Measurements from ENCODE around the gene SIRT2.

SIRT2 gene

DNA sequence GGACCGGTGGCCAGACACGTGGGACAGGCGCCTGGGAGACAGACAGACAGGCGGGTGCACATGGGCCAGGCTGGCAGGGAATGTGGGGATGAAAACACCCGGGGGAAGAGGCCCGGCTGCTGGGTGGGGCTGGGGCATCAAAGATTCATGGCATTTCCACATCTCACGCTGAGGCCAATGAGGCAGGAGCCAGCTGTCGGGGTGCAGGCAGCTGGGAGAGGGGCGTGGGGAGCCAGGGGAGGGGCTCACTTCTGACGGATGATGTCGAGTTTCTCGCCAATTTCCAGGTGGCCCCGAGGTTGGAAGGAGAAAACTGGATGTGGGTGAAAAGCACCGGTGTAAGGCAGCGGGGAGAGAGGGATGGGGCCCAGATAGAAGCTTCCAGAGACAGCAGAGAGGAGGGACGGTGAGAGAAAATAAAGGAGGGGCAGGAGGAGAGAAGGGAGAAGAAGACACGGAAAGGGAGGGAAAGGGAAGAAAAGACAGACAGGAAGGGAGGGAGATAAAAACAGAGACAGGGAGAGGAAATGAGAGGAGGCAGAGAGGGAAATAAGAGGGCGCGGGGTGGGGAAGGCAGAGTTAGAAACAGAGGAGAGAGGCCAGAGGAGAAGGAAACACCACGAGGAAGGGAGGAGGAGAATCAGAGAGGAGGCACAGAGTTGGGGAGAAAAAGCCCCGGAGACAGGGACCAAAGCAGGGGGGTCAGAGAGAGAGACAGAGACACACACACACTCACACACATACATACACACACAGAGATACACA lies 20.6 kb upstream of the SIRT2 start:
- DNase-seq = no peak

DNA sequence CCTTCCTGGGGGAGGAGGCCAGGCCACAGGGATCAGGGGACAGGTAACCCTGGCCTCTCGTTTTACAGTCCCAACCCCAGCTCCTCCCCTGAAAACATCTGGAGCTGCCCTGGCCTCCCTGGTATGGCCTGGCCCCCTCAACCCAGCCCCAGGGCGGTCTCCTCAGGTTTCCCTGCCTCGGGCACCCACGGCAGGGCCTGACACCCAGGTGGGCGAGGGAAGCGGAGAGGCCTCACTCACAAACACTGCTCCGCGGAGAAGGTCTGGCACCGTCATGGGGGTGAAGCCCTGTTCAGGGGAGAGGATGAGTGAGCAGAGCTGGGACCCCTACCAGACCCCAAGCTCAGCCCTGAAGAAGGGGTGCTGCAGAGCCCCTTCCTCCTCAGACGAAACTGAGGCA lies 19.1 kb upstream of the SIRT2 start:
- DNase-seq = no peak

DNA sequence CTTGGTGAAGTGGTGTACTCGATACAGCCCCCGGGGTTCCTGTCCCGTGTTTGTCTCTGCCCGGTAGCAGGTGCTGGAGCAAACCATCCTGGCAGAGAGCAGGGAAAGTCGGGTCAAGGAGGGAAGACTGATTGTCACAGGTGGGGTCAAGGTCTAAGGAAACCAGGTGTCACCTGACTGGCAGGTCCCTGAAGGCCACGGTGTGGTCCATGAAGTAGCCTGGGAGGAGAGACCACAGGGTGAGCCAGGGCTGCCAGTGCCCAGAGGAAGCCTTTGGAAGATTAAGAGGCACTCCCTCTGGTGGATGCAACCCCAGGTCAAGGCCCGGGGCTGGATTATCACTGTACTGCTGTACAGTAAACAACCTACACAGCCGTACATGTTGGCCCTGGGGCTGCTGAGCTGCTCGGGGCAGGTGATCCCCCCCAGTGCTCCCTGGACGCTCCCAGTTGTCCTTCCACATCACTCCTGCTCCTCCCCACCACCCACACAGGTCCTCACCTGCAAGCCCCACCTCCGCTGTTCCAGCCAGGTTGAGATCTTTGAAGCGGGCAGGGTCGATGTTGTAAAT lies 18.6 kb upstream of the SIRT2 start:
- no peak for DNase-seq

DNA sequence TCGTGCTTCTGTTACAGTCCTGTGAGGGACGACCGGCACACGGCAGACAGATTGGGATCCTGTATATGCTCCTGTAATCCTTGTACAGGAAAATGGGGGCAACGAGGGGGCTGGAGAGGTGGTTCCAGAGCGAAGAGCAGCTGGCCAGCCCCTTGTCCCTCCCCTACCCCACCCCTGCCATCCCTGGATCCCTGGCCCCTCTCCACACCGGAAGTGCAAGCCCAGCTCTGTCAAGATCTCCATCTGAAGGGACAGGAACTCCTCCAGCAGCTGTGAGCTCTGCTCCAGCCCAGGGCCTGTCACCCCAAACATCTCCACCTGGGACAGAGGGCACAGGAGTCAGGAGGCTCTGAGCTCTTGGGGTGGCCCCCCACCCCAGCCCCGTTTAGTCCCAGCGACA lies 18.1 kb upstream of the SIRT2 start:
- DNase-seq = no peak

DNA sequence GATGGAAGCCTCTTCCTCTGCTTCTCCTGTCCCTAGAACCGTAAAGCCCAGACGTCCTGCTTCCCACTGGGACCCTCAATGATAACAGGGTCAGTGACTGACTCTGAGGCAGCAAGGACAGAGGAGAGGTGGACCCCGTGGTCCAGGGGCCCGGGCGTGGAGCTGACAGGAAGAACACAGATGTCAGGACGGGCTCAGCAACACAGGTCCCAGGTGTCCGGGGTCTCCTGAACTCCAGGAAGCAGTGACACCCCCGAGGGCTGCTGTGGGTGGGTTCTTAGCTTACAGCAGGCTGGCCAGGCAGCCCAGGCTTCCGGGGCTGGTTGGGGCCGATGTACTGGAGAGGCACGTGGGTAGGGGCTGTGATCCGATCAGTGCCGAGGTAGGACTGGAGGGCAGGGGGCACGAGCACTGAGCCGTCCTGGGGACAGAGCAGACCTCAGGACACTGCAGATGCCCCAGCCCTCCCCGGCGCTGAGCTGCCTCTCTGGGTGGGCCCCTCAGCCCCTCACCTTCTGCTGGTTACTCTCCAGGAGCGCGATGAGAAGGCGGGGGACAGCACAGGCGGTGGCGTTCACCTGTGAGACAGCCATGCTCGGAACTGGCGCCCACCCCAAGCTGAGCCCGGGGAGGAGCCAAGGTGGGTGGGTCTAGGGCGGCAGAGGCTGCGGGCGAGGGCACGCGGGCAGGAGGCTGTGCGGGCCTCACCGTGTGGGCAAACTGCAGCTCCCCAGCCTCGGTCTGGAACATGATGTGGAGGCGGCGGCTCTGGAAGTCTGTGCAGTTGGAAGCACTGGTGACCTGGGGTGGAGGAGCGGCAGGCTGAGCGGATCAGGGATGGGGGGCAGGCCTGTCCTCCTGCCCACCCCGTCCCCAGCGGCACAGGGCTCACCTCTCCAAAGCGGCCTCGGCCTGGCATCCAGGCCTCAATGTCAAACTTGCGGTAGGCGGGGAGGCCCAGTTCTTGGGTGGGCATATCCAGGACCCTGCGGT lies 16.2 kb upstream of the SIRT2 start:
- DNase-seq = no peak

DNA sequence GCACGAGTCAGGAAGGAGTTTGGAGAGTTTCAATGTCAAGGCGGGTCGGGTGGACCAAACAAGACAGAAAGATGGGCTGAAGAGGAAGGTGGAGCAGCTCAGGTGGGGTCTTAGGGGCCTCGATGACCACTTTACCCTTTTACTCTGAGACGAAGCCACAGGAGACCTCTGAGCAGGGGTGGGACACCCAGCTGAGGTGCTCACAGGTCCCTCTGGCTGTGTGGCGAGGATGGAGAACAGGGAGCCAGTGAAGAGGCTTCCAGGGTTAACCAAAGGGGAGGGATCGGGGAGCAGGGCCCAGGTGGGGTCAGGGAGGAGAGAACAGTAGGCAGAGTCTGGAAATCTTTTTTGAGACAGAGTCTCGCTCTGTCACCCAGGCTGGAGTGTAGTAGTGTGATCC lies 14.5 kb upstream of the SIRT2 start:
- no peak for DNase-seq

DNA sequence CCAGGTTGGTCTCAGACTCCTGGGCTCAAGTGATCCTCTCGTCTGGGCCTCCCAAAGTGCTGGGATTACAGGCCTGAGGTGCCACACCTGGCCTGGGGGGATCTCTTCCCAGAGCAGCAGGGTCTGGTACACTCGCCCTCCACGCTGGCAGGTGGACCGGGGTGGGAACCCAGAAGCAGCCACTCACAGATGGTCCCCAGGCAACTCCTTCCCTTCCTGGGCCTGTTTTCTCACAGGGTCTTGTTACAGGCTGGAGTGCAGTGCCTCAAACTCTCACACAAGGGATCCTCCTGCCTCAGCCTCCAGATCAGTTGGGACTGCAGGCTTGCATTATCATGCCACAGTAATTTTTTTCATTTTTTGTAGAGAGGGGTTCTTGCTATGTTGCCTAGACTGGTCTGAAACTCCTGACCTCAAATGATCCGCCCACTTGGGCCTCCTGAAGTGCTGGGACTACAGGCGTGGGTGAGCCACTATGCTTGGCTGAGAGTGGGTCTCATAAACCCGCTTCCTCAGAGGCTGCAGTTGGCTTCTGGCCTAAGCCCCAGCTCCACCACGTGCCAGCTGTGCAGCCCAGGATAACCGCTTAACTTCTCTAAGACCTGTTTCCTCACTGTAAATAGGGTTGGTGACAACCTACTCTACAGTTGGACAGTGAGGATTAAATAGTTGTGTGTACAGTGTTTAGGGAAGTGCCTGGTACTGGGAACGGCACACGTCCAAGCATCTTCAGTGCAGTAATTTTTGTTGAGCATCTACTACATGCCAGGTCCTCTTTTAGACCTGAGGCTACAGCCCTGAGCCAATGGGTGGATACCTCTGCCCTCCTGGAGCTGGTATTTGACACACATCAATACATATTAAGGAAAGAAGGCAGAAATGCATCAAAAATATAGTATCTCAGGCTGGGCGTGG lies 13.4 kb upstream of the SIRT2 start:
- DNase-seq = no peak

DNA sequence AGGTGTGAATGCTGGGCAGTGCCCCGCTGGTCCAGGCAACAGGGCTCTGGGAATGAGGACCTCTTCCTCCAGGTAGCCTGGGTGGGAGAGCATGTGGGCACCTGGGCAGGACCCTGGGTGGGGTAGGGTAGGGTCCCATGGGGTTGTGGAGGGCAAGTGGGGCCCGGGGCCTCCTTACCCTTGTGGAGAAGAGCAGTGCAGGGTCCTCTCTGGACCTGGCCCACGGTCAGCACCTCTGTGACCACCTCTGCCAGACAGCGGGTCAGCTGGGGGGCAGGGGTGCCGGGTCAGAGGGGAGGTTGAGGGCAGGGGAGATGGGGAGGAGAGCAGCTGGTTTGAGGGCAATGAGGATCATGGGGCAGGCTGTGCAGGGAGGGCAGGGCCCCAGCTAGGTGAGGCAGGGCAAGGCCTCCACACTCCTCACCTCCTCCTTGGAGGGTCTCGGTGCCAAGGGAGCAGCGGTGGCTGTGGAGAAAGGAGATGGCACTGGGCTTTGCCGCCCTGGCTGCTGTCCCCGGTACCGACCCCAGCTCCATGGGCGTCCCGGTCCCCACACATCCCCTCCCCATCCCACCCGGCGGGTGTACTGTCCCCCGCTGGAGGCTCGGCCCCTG lies 12.1 kb upstream of the SIRT2 start:
- DNase-seq = no peak

DNA sequence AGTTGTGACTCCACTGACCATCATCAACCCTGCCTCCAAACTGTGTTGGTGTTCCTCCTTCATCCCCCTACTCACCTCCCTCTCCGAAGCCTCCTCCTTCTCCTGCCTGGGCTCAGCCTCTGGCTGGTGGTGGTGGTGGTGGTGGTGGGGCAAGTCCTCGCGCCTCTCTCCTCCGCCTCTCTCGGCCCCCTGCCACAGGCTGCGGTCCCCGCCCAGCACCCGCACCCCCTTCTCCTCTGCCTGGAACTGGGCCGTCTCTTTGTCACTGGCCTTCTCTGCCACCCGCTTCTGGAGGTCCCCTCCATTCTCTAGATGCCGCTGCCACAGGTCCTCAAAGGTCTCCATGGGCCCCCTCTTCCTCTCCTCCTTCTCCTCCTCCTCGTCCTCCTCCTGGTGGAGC lies 11.1 kb upstream of the SIRT2 start:
- no peak for DNase-seq

DNA sequence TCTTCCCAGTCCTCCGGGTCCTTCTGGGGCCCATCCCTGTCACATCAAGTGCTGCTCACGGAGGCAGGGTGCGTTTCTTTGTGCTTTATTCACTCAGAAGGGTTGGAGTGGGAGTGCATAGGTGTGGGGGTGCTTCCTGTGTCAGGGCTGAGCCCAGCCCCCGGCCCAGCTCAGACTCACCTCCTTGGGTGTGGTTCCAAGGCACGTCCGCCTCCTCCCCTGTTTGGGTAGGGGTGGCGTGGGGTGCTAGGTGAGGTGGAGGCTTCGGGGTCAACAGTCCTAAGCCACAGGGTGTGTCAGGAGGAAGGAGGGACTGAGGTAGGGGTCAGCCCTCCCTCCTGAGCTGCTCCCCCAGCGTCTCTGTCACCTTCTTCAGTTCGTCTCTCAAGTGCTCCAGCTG lies 9.5 kb upstream of the SIRT2 start:
- DNase-seq = no peak

DNA sequence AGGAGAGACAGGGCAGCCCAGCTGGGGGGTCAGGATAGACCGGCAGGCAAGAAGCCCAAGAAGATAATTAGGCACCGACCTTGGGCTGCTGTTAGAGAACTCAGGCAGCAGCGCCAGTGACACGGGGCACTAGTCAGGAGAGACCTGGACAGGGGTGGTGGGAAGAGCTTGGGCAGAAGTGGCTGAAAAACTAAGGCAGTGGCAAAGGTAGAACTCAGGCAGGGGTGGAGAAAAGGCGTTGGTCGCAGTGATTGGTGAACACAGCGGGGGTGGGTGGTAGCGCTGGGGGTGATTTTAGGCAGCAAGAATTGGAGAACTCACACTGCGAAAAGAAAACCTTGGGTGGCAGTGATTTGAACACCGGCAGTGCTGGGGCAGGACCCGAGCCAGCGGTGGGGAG lies 8.3 kb upstream of the SIRT2 start:
- no peak for DNase-seq

DNA sequence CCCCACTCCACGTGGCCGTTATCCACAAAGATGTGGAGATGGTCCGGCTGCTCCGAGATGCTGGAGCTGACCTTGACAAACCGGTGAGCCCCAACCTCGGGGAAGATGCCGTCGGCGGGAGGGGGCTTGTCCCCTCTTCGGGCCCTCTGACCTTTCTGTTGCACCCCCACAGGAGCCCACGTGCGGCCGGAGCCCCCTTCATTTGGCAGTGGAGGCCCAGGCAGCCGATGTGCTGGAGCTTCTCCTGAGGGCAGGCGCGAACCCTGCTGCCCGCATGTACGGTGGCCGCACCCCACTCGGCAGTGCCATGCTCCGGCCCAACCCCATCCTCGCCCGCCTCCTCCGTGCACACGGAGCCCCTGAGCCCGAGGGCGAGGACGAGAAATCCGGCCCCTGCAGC lies 7.8 kb upstream of the SIRT2 start:
- DNase-seq = no peak

DNA sequence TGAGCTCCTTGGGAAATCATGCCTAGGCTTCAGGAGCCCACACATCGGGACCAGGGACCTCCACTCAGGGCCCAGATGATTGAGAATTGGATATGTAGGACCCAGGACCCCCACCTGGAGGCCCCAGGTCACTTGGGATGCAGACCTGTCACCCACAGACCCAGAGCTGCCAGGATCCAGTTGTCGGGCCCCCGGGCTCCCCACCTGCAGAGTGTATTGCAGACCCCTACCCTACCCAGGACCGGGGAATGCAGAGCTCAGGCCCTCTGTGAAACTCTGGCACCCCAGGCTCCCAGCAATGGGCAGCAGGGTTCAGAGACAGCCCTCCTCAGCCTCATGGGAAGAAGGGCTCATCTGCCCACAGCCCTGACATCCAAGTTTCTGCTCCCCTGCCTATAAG lies 6.2 kb upstream of the SIRT2 start:
- DNase-seq = no peak

DNA sequence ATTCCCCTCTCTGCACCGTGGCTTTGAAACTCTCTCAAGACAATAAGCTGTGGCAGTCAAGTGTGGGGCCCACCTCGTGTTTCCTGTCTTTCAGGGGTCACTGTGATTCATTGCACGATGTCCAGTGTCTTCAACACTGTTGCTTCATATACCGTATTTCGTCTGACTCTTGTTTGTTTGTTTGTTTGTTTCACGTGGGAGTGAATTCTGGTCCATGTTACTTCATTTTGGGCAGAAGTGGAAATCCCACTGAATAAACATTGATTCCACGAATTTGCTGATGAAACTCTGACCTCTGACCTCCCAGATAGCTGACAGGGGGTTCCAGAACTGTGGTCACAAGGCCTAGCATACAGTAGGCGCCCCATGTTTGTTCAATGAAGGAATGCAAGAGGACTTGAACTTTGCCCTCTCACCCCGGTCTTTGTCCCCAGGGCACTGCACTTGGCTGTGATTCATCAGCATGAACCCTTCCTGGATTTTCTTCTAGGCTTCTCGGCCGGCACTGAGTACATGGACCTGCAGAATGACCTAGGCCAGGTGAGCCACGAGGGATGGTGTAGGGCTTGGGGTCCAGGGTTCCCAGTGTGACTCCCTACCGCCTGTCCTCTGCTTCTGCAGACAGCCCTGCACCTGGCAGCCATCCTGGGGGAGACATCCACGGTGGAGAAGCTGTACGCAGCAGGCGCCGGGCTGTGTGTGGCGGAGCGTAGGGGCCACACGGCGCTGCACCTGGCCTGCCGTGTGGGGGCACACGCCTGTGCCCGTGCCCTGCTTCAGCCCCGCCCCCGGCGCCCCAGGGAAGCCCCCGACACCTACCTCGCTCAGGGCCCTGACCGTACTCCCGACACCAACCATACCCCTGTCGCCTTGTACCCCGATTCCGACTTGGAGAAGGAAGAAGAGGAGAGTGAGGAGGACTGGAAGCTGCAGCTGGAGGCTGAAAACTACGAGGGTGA lies 5.4 kb upstream of the SIRT2 start:
- no peak for DNase-seq

DNA sequence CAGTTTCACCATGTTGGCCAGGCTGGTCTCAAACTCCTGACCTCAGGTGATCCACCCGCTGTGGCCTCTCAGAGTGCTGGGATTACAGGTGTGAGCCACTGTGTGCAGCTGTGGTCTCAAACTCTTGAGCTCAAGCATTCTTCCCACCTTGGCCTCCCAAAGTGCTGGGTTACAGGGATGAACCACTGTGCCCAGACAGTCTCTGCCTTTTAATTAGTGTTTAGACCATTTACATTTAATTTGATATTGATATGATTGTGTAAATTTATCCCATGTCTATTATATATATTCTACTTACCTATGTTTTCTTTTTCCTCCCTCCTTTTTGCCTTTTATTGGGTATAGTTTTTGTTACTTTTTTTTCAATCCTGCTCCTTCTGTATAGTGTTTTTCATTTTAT lies 2.3 kb upstream of the SIRT2 start:
- no peak for DNase-seq

DNA sequence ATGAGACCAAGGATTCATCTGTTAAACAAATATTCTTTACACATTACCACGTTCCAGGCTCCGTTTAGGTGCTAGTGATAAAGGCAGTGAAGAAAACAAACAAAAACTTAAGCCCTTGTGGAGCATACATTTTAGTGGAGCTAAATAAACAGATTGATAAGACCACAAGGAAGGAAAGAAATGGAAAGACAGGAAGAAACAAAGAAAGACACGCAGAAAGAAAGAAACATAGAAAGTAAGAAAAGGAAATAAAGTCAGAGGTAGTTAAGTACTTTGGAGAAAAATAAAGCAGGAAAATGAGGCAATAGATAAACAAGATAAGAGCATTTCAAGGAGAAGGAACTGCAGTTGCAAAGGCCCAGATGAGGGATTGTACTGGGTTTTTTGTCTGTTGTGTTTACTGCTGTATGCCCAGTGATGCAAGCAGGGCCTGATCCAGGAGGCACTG lies 1.3 kb upstream of the SIRT2 start:
- DNase-seq = no peak

DNA sequence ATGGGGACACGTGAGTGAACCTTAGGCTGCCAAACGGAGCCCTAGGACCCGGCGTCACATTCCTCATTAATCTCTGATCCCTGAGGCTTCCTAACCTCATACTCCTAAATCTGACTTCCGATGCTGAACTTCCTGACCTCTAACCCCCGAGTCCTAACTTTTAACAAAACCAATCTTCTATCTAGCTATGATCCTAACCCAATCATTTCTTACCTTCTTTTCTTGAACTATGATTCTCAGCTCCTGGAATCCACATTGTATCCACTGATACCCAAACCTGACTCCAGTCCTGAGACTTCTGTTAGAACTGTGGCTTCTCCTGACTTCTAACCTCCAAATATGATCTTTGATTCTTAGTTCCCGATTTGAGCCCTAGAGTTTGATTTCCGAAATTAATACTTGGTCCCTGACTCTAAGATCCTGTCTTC lies 798 bp upstream of the SIRT2 start:
- DNase-seq = no peak

DNA sequence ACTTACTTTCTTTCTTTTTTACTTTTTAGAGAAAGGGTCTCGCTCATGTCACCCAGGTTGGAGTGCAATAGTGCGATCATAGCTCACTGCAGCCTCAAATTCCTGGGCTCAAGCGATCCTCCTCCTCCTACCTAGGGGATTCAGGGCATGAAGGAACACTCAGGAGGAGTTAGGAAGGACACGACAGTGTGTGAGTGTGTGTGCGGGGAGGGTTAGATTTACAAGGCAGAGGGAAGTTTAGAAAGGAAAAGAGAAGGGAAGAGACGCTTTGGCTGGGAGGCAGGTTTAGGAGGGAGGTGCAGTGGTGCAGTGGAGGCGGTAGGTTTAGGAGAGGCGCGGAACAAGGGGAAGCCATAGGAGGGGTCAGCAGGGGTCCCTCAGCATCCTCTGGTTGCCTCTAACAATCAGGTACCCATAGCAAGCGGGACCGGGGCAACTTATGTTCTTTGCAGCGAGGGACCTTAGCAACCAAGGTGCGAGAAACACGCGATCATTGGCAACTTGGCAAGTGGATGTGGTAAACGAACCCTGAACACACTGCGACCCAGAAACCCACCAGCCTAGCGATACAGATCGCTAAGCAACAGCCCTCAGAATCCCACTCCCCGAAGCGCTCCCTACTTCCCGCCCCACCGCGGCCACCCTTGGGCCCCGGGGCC lies 501 bp downstream of the SIRT2 start:
- no peak for DNase-seq

DNA sequence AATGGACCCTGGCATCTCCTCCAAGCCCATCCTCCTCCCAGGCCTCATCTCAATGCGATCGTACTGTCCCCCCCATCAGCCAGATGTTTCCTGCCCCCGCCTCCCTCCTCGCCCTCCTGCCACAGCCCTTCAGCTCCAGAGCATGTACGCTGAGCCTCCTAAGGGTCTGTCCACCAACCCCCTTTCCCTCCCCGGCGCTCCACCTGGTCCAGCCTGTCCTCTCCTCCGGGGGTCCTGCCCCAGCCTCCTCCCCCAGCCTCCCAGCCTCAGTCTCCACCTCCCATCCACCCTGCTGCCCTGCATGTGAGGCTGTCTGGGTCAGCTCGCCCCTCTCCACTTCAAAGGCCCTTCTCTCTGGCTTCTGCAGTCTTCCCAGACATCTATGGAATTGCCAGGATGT lies 4.5 kb downstream of the SIRT2 start:
- no peak for DNase-seq

DNA sequence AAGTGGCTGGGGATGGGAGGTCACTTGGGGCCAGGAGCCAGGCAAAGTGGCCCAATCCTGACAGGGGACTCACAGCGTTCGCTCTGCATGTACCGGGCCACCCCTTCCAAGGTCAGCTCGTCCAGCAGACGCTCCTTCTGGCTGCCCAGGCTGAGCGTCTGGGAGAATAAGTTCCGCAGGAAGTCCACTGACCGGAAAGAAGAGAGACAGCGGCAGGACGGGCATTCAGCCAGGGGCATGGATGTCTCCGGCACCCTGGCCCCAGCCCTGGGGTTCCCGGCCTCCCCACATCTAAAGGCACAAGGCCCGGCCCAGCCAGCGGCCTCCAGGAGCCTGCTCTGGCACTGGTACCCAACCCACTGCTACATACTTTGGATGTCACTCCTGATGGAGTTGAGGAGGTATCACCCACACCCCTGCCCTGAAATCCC lies 6.1 kb downstream of the SIRT2 start:
- DNase-seq = no peak
